OCI-LY3 (cell line): ENCODE results near the gene PBRM1.

Source experiments
- EZH2phosphoT487 ChIP-seq: fragments of 200-600 bp; shearing (Covaris generic); IDR thresholded peaks from 2 replicates; pipeline ENCODE4 v1.6.1; 2018; ENCODE audit warnings: antibody characterized with exemption, mixed run types, low read depth
- TF ChIP-seq, protein P1 (sequence below): fragments of 200-600, 300-600 bp; sonication (generic); IDR thresholded peaks from 2 replicates; pipeline ENCODE4 v1.5.1; 2014; ENCODE audit warnings: antibody characterized with exemption, low read length, low read depth

GRCh38 chr3:52507359-52507758 is 178.4 kb downstream of the PBRM1 start:
- no peak for TF ChIP-seq EZH2phosphoT487
- TF ChIP-seq, protein P1, sequence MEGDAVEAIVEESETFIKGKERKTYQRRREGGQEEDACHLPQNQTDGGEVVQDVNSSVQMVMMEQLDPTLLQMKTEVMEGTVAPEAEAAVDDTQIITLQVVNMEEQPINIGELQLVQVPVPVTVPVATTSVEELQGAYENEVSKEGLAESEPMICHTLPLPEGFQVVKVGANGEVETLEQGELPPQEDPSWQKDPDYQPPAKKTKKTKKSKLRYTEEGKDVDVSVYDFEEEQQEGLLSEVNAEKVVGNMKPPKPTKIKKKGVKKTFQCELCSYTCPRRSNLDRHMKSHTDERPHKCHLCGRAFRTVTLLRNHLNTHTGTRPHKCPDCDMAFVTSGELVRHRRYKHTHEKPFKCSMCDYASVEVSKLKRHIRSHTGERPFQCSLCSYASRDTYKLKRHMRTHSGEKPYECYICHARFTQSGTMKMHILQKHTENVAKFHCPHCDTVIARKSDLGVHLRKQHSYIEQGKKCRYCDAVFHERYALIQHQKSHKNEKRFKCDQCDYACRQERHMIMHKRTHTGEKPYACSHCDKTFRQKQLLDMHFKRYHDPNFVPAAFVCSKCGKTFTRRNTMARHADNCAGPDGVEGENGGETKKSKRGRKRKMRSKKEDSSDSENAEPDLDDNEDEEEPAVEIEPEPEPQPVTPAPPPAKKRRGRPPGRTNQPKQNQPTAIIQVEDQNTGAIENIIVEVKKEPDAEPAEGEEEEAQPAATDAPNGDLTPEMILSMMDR: no peak
